ENCODE results near the gene GLTP.

The GLTP gene

GRCh38 chr12:109818253-109818652 lies 62.1 kb downstream of the GLTP start:
- DNase-seq: no peak

DNA sequence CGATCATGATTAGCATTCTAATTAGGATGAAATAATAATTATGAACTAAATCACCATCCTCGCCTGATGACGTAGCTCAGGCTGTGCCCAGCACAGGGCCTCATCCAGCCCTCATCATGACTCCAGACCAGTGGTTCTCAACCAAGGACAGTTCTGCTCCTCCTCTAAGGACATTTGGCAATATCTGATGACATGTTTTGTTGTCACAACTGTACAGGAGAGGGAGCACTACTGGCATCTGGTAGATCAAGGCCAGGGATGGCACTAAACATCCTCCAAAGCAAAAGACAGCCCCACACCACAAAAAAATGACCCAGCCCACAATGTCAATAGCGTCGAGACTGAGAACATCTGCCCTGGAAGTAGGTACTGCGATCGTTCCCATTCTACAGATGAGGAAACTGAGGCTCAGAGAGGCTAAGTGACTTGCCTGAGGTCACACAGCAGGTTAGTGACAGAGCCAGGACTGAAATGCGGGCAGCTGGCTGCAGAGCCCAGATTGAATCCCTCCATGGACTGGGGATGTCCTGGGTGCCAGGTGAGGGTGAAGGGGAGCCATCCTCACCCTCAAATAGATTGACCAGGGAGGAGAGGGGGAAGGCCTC lies 62.6 kb downstream of the GLTP start:
- no peak for DNase-seq

DNA sequence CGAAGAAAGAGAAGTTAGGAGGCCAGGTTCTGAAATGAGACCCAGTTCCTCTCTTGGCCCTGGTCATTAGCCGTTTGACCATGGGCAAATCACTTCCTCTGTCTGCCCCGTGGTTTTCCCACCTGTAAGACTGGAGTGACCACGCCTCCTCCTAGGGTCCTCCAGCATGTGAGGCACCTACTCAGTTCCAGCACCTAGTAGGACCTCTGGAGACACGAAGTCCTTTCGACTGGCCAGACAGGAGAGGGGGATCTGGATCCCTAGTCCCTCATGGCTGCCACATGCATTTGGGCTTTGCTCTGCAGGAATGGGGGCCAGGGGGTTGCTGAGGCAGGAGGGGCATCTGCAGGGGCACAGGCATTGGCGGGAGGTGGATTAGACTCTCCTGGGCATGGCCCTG lies 63.5 kb downstream of the GLTP start:
- DNase-seq: no peak

DNA sequence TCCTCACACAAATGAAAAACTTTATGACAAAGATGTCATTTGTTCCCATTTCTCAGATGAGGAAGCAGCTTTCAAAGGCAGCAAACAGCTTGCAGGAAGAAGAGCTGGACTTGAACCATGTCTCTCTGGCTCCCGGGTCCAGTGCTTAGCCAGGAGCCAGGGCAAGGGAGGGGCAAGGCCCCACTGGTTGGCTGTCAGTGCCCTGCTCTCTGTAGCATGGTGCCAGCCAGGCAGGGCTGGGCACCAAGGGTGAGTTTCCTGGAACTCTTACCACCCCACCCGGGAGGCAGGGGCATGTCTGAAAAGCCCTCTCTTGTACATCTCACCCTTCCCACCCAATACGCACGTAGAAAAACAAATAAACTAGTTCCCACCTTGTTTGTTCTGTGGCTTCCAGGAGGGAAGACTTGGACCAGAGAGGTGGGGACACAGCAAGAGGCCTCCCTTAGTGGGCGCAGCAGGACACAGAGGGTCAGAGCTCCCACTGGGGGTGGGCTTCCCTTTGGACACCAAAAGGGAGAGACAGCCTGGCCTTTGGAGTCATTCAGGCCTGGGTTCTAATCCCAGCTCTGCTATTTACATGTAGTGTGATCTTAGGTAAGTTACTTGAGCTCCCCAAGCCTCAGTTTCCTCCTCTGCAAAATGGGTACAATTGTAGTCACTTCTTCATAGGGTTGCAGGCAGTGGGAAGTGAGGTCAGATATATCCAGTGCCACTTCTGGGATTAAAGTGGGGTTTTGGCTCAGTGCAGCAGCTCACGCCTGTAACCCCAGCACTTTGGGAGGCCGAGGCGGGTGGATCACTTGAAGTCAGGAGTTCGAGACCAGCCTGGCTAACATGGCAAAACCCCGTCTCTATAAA lies 64.4 kb downstream of the GLTP start:
- no peak for DNase-seq

- no peak for DNase-seq
These were observed 65.1 kb downstream of the GLTP start for GRCh38 chr12:109815225-109815624.

- no peak for DNase-seq
These were observed 65.7 kb downstream of the GLTP start for GRCh38 chr12:109814600-109815150.

DNA sequence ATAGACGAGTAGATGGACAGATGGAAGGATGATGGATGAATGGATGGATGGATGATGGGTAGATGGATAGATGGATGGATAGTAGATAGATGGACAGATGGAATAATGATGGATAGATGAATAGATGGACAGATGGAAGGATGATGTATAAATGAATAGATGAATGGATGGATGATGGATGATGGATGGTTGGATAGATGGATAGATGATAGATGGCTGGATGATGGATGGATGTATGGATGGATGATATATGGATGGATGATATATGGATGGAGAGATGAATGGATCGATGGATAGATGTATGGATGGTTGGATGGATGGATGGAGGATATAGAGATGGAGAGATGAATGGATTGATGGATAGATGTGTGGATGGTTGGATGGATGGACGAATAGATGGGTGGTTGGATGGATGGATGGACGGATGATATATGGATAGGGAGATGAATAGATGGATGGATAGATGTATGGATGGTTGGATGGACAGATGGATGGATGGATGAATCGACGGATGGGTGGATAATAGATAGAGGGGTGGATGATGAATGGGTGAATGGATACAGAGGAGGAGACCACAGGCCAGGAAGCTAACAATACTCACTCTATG lies 66.4 kb downstream of the GLTP start:
- no peak for DNase-seq

DNA sequence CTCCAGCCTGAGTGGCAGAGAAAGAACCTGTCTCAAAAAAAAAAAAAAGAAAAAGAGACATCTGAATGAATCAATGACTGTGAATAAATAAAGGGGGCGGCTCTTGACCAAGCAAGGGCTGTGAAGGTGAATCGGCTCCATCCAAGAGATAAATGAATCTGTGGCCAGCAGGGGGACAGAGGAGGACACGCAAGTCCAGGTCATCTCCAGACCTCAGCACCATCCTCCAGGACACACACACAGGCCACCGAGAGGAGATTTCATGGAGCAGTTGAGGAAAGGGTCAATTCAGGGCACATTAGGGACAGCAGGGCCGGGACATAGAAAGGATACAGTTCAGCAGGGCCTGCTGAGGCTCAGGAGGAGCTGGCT lies 68.7 kb downstream of the GLTP start:
- no peak for DNase-seq

- DNase-seq: no peak
These were observed 69.3 kb downstream of the GLTP start for GRCh38 chr12:109810954-109811623.

DNA sequence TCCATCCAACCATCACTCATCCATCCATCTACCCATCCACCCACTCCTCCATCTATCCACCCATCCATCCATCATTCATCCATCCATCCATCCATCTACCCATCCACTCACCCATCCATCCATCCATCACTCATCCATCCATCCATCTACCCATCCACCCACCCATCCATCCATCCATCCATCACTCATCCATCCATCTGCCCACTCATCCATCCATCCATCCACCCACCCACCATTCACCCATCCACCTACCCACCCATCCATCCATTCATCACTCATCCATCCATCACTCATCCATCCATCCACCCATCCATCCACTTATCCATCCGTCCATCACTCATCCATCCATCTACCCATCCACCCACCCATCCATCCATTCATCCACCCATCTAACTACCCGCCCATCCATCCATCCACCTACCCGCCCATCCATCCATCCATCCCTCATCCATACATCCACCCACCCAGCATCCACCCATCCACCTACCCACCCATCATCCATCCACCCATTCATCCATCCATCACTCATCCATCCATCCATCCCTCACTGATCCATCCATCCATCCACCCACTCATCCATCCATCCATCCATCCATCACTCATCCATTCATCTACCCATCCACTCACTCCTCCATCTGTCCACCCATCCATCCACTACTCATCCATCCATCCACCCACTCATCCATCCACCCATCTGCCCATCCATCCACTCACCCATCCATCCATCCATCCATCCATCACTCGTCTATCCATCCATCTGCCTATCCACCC lies 71.3 kb downstream of the GLTP start:
- DNase-seq: no peak

DNA sequence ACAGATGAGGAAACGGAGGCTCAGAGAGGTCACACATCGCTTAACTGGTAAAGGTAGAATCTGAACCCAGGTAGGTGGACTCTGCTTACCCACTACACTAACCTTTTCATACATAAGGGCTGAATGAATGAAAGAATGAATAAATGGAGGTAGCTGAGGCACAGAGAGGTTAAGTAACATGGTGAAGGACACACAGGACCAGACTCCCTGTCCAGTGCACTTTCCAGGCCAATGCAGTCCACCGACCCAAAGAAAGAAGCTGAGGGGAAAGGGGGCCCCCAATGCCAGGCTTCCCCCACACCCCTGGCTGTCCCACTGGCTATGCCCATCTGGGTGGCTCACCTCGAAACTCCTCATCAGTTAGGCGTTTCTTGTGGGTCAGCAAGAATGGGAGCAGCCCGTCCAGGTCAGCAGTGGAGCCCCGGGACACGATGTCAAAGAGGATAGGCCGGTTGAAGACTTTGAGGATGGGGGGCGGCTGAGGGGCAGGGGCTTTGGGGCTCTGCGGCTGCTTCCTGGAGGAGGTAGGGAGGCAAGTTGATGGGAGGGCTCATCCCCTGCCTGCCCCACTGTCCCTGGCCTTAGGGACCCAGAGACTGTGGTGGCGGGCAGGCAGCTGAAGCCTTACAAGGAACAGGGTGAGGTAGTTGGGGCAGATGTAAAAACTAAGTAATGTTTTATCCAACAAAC lies 72.2 kb downstream of the GLTP start:
- no peak for DNase-seq

DNA sequence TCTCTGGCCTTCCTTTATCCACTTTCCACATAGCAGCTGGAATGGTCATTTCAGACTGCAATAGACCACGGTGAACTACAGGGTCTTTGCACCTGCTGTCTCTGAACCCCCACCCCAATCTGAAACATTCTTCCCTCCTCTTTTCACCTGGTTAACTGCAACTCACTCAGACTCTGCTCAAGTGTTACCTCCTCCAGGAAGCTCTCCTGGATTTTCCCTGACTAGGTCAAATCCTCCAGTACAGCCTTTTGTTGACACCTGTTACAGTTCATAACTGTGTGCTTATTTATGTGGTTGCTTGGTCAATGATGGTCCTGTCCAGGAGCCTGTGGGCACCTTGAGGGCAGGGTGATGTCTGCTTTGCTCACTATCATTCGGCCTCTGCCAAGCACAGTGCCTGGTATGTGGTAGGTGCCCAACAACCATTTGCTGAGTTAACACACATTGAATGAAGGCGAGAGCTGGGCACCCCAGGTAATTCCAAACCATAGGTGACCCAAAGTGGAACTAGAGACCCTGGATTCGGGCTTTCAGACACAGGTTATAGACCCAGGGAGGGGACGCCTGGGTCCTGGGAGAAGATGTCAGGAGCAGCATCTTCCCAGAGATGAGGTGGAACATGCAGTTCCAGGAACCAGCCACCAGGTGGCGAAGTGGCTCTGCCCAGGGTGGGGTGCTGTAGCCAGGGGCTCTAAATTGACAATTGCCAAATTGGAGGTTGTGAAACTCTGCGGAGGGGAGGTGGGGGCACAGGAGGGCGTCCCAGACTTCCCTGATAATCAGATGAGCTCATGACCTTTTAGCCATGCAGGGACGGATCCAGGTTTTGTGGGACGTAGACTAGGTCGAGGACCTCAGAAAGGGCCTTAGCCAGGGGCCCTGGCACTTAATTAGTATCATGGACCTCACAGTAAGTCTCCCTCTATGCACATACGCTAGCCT lies 75.2 kb downstream of the GLTP start:
- peak; percentile 55 to 63 for DNase-seq

DNA sequence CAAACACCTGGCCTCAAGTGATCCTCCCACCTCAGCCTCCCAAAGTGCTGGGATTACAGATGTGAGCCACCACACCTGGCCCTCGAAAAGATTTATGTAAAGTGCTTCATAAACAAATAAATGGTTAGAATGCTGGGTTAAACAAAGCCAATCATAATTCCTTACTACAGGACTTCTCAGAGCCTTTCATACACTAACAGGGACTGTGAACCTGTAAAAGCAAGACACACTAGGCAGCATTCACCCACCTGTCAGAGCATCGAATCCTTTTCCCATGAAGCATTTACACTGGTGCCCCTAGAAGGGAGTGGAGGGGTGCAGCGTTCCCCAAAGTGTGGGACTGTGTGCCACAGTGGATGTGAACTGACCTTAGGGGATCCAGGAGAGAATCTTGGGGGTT lies 76.7 kb downstream of the GLTP start:
- no peak for DNase-seq

DNA sequence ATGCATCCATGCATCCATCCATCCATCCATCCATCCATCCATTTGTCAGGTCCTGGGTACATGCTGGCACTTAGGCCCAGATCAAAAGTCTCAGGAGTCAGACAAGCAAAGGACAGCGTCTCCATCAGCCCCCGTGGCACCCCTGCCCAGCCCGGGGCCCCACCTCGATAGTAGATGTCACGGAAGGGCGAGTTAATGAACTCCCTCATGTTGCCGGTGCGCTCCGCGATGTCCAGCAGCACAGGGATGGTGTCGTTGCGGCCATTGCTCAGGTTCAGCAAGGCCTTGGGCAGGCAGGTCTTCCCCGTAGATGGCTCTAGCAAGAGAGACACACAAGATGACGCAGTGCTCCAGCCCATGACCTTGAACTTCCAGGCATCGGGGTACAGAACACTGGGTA lies 77.5 kb downstream of the GLTP start:
- no peak for DNase-seq

Data from stimulated activated CD4-positive, alpha-beta T cell treated with anti-CD3 and anti-CD28 coated beads, Interleukin-4, amount 100 ng/mL, for 4 hours (primary cell).